GM19397 (cell line): ENCODE data around the gene ACTG1.

ENCODE experiments used
- ATAC-seq: cut with Tn5 transposase; IDR thresholded peaks from one replicate; pipeline ENCODE4 v1.9.1; 2021; ENCODE audit warnings: mild to moderate bottlenecking, moderate library complexity; ENCODE audit not compliant: unreplicated experiment

Gene ACTG1

GRCh38 chr17:81499601-81499970, 13.0 kb downstream of the ACTG1 start:
- no peak for ATAC-seq

GRCh38 chr17:81498953-81499600, 13.5 kb downstream of the ACTG1 start:
- no peak for ATAC-seq

GRCh38 chr17:81494626-81495377, 17.8 kb downstream of the ACTG1 start:
- ATAC-seq: no peak

GRCh38 chr17:81493198-81494038, 19.2 kb downstream of the ACTG1 start:
- ATAC-seq: no peak

- no peak for ATAC-seq
Measured at GRCh38 chr17:81492706-81493105, 19.9 kb downstream of the ACTG1 start.

GRCh38 chr17:81492202-81492601, 20.4 kb downstream of the ACTG1 start:
- ATAC-seq: no peak

GRCh38 chr17:81491761-81492160, 20.8 kb downstream of the ACTG1 start:
- no peak for ATAC-seq

- ATAC-seq: no peak
Measured at GRCh38 chr17:81491181-81491581, 21.4 kb downstream of the ACTG1 start.

- ATAC-seq: no peak
Measured at GRCh38 chr17:81489998-81490992, 22.3 kb downstream of the ACTG1 start.

- ATAC-seq: no peak
Measured at GRCh38 chr17:81489012-81489997, 23.3 kb downstream of the ACTG1 start.

- ATAC-seq: no peak
Measured at GRCh38 chr17:81488276-81488860, 24.2 kb downstream of the ACTG1 start.

- ATAC-seq: peak; percentile 51
Measured at GRCh38 chr17:81487487-81488275, 24.9 kb downstream of the ACTG1 start.

- no peak for ATAC-seq
Measured at GRCh38 chr17:81487089-81487486, 25.5 kb downstream of the ACTG1 start.

GRCh38 chr17:81486199-81486810, 26.3 kb downstream of the ACTG1 start:
- no peak for ATAC-seq

GRCh38 chr17:81484195-81484979, 28.2 kb downstream of the ACTG1 start:
- ATAC-seq: peak; percentile 48

- peak; percentile 3 for ATAC-seq
Measured at GRCh38 chr17:81483862-81484194, 28.8 kb downstream of the ACTG1 start.
